OCI-LY3 (cell line): Measurements from ENCODE around the gene FNDC3A.

Experiments used
- H2AFZ ChIP-seq: fragments of 200-600, 300-600 bp; shearing (Covaris generic); 2 replicates; pipeline ENCODE4 v1.6.0; 2014; ENCODE audit warnings: antibody characterized with exemption, low read depth, low read length
- H3K27ac ChIP-seq: fragments of 200-600, 300-600 bp; sonication (generic); 2 replicates; pipeline ENCODE4 v1.5.1; 2014; ENCODE audit warnings: mild to moderate bottlenecking, low read length, moderate library complexity, mixed read lengths
- H3K27me3 ChIP-seq: fragments of 200-600, 300-600 bp; sonication (generic); 2 replicates; pipeline ENCODE4 v1.6.1; 2014; ENCODE audit warnings: low read depth, low read length, mixed read lengths
- H3K36me3 ChIP-seq: fragments of 200-600, 300-600 bp; sonication (generic); replicated peaks from 2 replicates; pipeline ENCODE3; 2014; ENCODE audit warnings: low read depth, low read length, mixed read lengths
- H3K4me1 ChIP-seq: fragments of 300-600, 200-600 bp; sonication (generic); 2 replicates; pipeline ENCODE4 v1.6.1; 2014; ENCODE audit warnings: low read length, mixed read lengths
- H3K4me2 ChIP-seq: fragments of 200-600, 300-600 bp; sonication (generic); 2 replicates; pipeline ENCODE4 v1.6.1; 2014; ENCODE audit warnings: low read length, mixed read lengths
- H3K4me3 ChIP-seq: fragments of 300-600, 200-600 bp; sonication (generic); 2 replicates; pipeline ENCODE4 v1.5.1; 2014; ENCODE audit warnings: antibody characterized with exemption, mild to moderate bottlenecking, low read length, moderate library complexity
- H3K79me2 ChIP-seq: fragments of 300-600, 200-600 bp; shearing (Covaris generic); 2 replicates; pipeline ENCODE4 v1.6.1; 2014; ENCODE audit warnings: mild to moderate bottlenecking, low read length, mixed read lengths
- H3K9ac ChIP-seq: fragments of 300-600, 200-600 bp; shearing (Covaris generic); 2 replicates; pipeline ENCODE4 v1.6.0; 2014; ENCODE audit warnings: mild to moderate bottlenecking, low read length, moderate library complexity
- H3K9me3 ChIP-seq: fragments of 200-600, 300-600 bp; shearing (Covaris generic); 2 replicates; pipeline ENCODE4 v1.6.1; 2014; ENCODE audit warnings: low read length, mixed read lengths; ENCODE audit not compliant: insufficient read depth
- H4K20me1 ChIP-seq: fragments of 200-600, 300-600 bp; sonication (generic); 2 replicates; pipeline ENCODE4 v1.6.1; 2016; ENCODE audit warnings: low read length, mixed read lengths; ENCODE audit not compliant: insufficient read depth
- CTCF ChIP-seq: fragments of 200-600, 300-600 bp; sonication (generic); IDR thresholded peaks from 2 replicates; pipeline ENCODE4 v1.5.1; 2014; ENCODE audit warnings: antibody characterized with exemption, low read length, low read depth
- EZH2phosphoT487 ChIP-seq: fragments of 200-600 bp; shearing (Covaris generic); IDR thresholded peaks from 2 replicates; pipeline ENCODE4 v1.6.1; 2018; ENCODE audit warnings: antibody characterized with exemption, mixed run types, low read depth

The FNDC3A gene

GRCh38 chr13:48979892-48980291 is 4.2 kb downstream of the FNDC3A start:
- TF ChIP-seq EZH2phosphoT487 (no peak), CTCF (no peak)
- Histone ChIP-seq H2AFZ (no peak overlapping the region), H3K4me3 (peak overlapping the region; percentile 34), H3K4me1 (peaks cover 41% of the 10 kb centered on the region), H3K27ac (peak overlapping the region; percentile 70), H3K79me2 (peaks cover 79% of the 10 kb centered on the region), H3K4me2 (peak overlapping the region; percentile 80), H4K20me1 (peaks cover 43% of the 10 kb centered on the region), H3K9ac (peak overlapping the region; percentile 21; the same call in 1 of the 2 replicates), H3K27me3 (no peaks in the 10 kb centered on the region), H3K9me3 (peaks cover 2% of the 10 kb centered on the region; the same call in 1 of the 2 replicates), H3K36me3 (peaks cover 3% of the 10 kb centered on the region)

- Histone ChIP-seq H3K9me3 (no peaks in the 10 kb centered on the region), H3K27me3 (no peaks in the 10 kb centered on the region), H4K20me1 (peaks cover 56% of the 10 kb centered on the region), H2AFZ (no peak overlapping the region), H3K4me2 (no peak overlapping the region), H3K4me1 (peaks cover 37% of the 10 kb centered on the region), H3K36me3 (no peaks in the 10 kb centered on the region), H3K4me3 (no peak overlapping the region), H3K9ac (no peak overlapping the region), H3K27ac (no peak overlapping the region), H3K79me2 (peaks cover 79% of the 10 kb centered on the region)
- TF ChIP-seq EZH2phosphoT487 = no peak
- TF ChIP-seq CTCF = no peak
Observed at GRCh38 chr13:48983331-48983730, 7.6 kb downstream of the FNDC3A start.

- H3K9me3 ChIP-seq = peaks cover 3% of the 10 kb centered on the region; the same call in 1 of the 2 replicates
- no peak overlapping the region for H3K27ac ChIP-seq
- H3K36me3 ChIP-seq = peaks cover 11% of the 10 kb centered on the region
- TF ChIP-seq CTCF (no peak), EZH2phosphoT487 (no peak)
- no peak overlapping the region for H2AFZ ChIP-seq
- H3K79me2 ChIP-seq = peaks cover 57% of the 10 kb centered on the region
- H3K27me3 ChIP-seq = no peaks in the 10 kb centered on the region
- peaks cover 13% of the 10 kb centered on the region for H3K4me1 ChIP-seq
- peaks cover 34% of the 10 kb centered on the region for H4K20me1 ChIP-seq
- no peak overlapping the region for H3K4me2 ChIP-seq
- no peak overlapping the region for H3K4me3 ChIP-seq
- no peak overlapping the region for H3K9ac ChIP-seq
Observed at GRCh38 chr13:48985756-48986155, 10.0 kb downstream of the FNDC3A start.

- Histone ChIP-seq H3K4me1 (peaks cover 26% of the 10 kb centered on the region), H4K20me1 (peaks cover 8% of the 10 kb centered on the region; the same call in 1 of the 2 replicates), H3K79me2 (peaks cover 40% of the 10 kb centered on the region), H3K9ac (no peak overlapping the region), H3K9me3 (peaks cover 13% of the 10 kb centered on the region), H3K27ac (no peak overlapping the region), H3K4me3 (no peak overlapping the region), H2AFZ (no peak overlapping the region), H3K36me3 (peaks cover 28% of the 10 kb centered on the region), H3K4me2 (no peak overlapping the region), H3K27me3 (no peaks in the 10 kb centered on the region)
- TF ChIP-seq EZH2phosphoT487 (no peak), CTCF (no peak)
Observed at GRCh38 chr13:48990900-48991299, 15.2 kb downstream of the FNDC3A start.
